ENCODE data around the gene CNTN3.

DNA sequence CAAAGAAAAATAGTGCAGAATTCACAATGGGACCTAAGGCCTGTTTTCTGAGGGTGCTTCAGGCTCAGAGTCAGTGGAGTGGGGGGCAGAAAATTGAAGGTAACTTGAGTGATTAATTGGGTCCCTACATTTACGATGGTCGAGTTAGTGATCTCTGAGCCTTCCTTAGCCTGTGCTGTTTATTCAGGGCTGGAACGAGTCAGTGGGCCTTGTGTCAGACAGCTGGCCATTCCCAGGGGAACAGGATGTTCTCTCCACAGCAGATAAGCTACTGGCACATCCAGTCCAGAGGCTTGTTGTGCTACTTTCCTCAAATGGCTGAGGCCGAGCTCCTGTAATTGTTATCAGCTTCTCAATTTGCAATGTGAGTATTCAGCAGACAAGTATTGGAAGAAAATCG, 29.2 kb upstream of the CNTN3 start:
- TF ChIP-seq, protein P1, sequence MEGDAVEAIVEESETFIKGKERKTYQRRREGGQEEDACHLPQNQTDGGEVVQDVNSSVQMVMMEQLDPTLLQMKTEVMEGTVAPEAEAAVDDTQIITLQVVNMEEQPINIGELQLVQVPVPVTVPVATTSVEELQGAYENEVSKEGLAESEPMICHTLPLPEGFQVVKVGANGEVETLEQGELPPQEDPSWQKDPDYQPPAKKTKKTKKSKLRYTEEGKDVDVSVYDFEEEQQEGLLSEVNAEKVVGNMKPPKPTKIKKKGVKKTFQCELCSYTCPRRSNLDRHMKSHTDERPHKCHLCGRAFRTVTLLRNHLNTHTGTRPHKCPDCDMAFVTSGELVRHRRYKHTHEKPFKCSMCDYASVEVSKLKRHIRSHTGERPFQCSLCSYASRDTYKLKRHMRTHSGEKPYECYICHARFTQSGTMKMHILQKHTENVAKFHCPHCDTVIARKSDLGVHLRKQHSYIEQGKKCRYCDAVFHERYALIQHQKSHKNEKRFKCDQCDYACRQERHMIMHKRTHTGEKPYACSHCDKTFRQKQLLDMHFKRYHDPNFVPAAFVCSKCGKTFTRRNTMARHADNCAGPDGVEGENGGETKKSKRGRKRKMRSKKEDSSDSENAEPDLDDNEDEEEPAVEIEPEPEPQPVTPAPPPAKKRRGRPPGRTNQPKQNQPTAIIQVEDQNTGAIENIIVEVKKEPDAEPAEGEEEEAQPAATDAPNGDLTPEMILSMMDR (conservative IDR thresholded peaks at IDR 0.05) = no peak
- no peak for TF ChIP-seq ZFX (IDR thresholded peaks at IDR 0.05)

All from C4-2B (cell line).